Panc1 (cell line): Measurements from ENCODE around the gene AP4M1. TPM values are rescaled to one million over a fixed set of nuclear protein-coding genes. Genes with fewer than 3 reads are reported as not detected.
A peak's percentile ranks its signal among the peaks of the same experiment; 100 is the strongest.

ENCODE experiments used
- ATAC-seq: fragments of 200-7000 bp; cut with Tn5 transposase; 2 replicates; pipeline ENCODE4 v1.9.1; 2020; ENCODE audit warnings: mild to moderate bottlenecking, moderate library complexity
- BruUV-seq: library from RNA; stranded (reverse); fragments of 400-500 nt; replicated peaks from 2 replicates; lab custom pipeline; 2021; lab: Mats Ljungman, UMichigan
- CTCF ChIA-PET: fragments of 300-600 bp; sonication (Branson Sonifier 250); formaldehyde crosslinking; loops from one replicate; lab custom pipeline; 2022; ENCODE audit warnings: antibody characterized with exemption; lab: Charles Lee
- POLR2A ChIA-PET: fragments of 300-600 bp; sonication (Branson Sonifier 250); formaldehyde crosslinking; loops from one replicate; lab custom pipeline; 2022; ENCODE audit warnings: antibody characterized with exemption; lab: Charles Lee
- DNase-seq: peaks from one replicate; pipeline ENCODE4 v3.0.0-alpha.2; 2010; ENCODE audit warnings: low read depth, low spot score
- H3K27ac ChIP-seq: 2 replicates; pipeline ENCODE4 v1.5.1; 2011; ENCODE audit warnings: mild to moderate bottlenecking, low read length, inconsistent platforms
- H3K27me3 ChIP-seq: fragments of 200-500 bp; sonication (Bioruptor generic); 2 replicates; pipeline ENCODE4 v1.6.0; 2014; ENCODE audit warnings: low read length, inconsistent platforms; ENCODE audit not compliant: control insufficient read depth, insufficient read depth
- H3K36me3 ChIP-seq: fragments of 200-500 bp; sonication (Bioruptor generic); 2 replicates; pipeline ENCODE4 v1.5.1; 2014; ENCODE audit warnings: inconsistent platforms, mild to moderate bottlenecking, low read length, moderate library complexity; ENCODE audit not compliant: control insufficient read depth, insufficient read depth
- H3K4me1 ChIP-seq: 2 replicates; pipeline ENCODE4 v1.5.1; 2011; ENCODE audit warnings: inconsistent platforms, mild to moderate bottlenecking, low read length, moderate library complexity; ENCODE audit not compliant: control insufficient read depth, insufficient read depth
- H3K4me3 ChIP-seq, 2 experiments: 2 replicates each; pipeline ENCODE4 v1.5.1; 2011 to 2012; ENCODE audit warnings: low read depth in 2 of 2, low read length in 2 of 2, mild to moderate bottlenecking in 2 of 2, inconsistent platforms in 1 of 2, moderate library complexity in 1 of 2
- H3K9me3 ChIP-seq: fragments of 200-500 bp; sonication (Bioruptor generic); 2 replicates; pipeline ENCODE4 v1.5.1; 2014; ENCODE audit warnings: low read depth, mild to moderate bottlenecking, inconsistent platforms, low read length, moderate library complexity; ENCODE audit not compliant: control insufficient read depth, insufficient read depth
- CTCF ChIP-seq: fragments of 450-650 bp; IDR thresholded peaks from 2 replicates; pipeline ENCODE4 v1.5.1; 2017; ENCODE audit warnings: mild to moderate bottlenecking
- POLR2AphosphoS5 ChIP-seq: IDR thresholded peaks from 2 replicates; pipeline ENCODE4 v1.6.1; 2012; ENCODE audit warnings: mild to moderate bottlenecking, low read depth, low read length, moderate library complexity
- REST ChIP-seq, 2 experiments: IDR thresholded peaks; 2 replicates each; pipeline ENCODE4 v1.6.1; 2011 to 2012; ENCODE audit warnings: low read depth in 2 of 2, control low read depth in 1 of 2, low read length in 1 of 2, mild to moderate bottlenecking in 1 of 2, moderate library complexity in 1 of 2; ENCODE audit not compliant: insufficient read depth in 1 of 2
- SIN3A ChIP-seq: IDR thresholded peaks from 2 replicates; pipeline ENCODE4 v1.6.1; 2012; ENCODE audit warnings: low read depth, mild to moderate bottlenecking, low read length, moderate library complexity, borderline replicate concordance; ENCODE audit not compliant: insufficient read depth
- TCF7L2 ChIP-seq: IDR thresholded peaks from 2 replicates; pipeline ENCODE4 v1.6.1; 2011; ENCODE audit warnings: mild to moderate bottlenecking, low read depth, low read length, inconsistent platforms
- in situ Hi-C: cut with HindIII; loops from 2 replicates; pipeline ENCODE4 v1.10.0; 2016; ENCODE audit warnings: low sequenced_read_pairs, low pct_unique_long_range_greater_than_20kb
- intact Hi-C: fragments of 100-400 bp; cut with micrococcal nuclease; formaldehyde crosslinking; loops from one replicate; pipeline ENCODE4 v1.10.0; 2022; ENCODE audit not compliant: unreplicated experiment
- total RNA-seq: library from RNA; stranded (reverse); gene quantifications from one replicate; pipeline ENCODE4 v1.2.1, GENCODE V29; 2021; ENCODE audit not compliant: unreplicated experiment

AP4M1 gene
- total RNA-seq, 1 experiment from 2014 or later = 42.6 TPM

DNA sequence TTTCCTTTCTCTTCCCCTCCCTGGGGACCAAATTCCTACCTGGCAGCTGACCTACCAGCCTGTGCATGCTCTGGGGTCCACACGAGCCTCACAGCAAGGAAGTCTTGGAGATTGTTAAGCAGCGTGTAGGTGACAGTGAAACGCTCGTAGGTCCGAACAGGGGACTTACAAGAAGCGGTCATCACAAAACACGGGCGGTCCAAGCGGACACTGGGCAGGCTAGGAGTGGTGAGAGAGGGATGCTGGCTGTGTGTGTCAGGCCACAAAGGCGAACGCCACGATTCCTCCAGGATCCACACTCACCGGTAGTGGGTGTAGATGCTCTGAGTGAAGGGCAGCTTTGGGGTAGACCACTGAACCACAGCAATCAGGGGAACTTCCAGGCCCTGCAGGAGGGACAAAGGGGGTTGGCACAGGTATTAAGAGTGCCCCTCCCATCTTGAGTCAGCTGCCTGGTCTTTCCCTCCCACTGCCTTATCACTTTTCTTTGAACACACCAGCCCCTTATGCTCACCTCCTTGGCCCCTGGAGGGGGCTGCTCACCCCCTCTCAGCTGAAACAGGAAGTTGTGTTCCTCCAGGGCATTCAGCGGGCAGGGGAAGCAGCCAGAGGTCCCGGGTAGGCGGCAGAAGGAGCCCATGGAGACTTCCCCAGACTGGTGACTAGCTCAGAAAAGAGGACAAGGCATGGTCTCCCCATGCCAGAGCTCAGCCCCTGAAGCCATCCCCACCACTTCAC, 55.1 kb downstream of the AP4M1 start:
- peak overlapping the region; percentile 78 to 91 for H3K4me3 ChIP-seq
- no peak for TF ChIP-seq REST (IDR thresholded peaks at IDR 0.05; ENCODE audit: insufficient read depth in 1 of 2, low read depth in 2 of 2, low read length in 1 of 2)
- no peak for TF ChIP-seq SIN3A
- TF ChIP-seq POLR2AphosphoS5 = no peak
- TF ChIP-seq CTCF = no peak
- no peak for TF ChIP-seq TCF7L2
- no peak; the same call in 1 of the 2 replicates for ATAC-seq

DNA sequence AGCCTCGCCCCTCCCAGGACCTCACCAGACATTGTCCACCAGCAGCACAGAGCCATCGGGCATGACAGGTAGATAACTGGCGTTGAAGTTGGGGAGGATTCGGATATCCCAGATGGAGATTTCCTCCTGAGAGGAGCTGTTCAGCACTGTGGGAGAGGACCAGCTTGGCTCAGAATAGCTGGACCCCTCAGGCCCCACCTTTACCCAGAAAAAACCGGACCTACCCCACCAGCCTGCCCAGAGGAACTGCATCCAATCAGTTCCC, 55.6 kb downstream of the AP4M1 start:
- Histone ChIP-seq H3K27me3 (no peaks in the 10 kb centered on the region), H3K4me3 (peak overlapping the region; percentile 78 to 91), H3K9me3 (no peaks in the 10 kb centered on the region), H3K36me3 (peaks cover 6% of the 10 kb centered on the region), H3K4me1 (peaks cover 44% of the 10 kb centered on the region), H3K27ac (peak overlapping the region; percentile 81)
- CTCF ChIA-PET = no interaction called here
- DNase-seq = no peak
- intact Hi-C loops = no loop called here
- POLR2A ChIA-PET = interaction anchor here (0.6 kb wide), 1 partner anchor 40 kb away, joined by 3 read pairs; no protein-coding TSS in a partner anchor
- BruUV-seq = no TSS peak
- no peak for ATAC-seq
- TF ChIP-seq TCF7L2 (no peak), SIN3A (no peak), REST (IDR thresholded peaks at IDR 0.05; ENCODE audit: insufficient read depth in 1 of 2, low read depth in 2 of 2, low read length in 1 of 2) (no peak), CTCF (no peak), POLR2AphosphoS5 (no peak)
- in situ Hi-C loops = no loop called here

More for the DNA sequence above, 55.1 kb downstream of the AP4M1 start:
- in situ Hi-C loops = no loop called here
- H3K27me3 ChIP-seq = no peaks in the 10 kb centered on the region
- POLR2A ChIA-PET = interaction anchor here (0.6 kb wide), 1 partner anchor 39 kb away, joined by 3 read pairs; no protein-coding TSS in a partner anchor
- H3K4me1 ChIP-seq = peaks cover 44% of the 10 kb centered on the region
- no peaks in the 10 kb centered on the region for H3K9me3 ChIP-seq
- BruUV-seq = no TSS peak
- H3K36me3 ChIP-seq = peaks cover 6% of the 10 kb centered on the region
- H3K27ac ChIP-seq = peak overlapping the region; percentile 81
- intact Hi-C loops = no loop called here
- CTCF ChIA-PET = interaction anchor here (0.5 kb wide), 1 partner anchor 22 kb away, joined by 9 read pairs; no protein-coding TSS in a partner anchor
- no peak for DNase-seq
